Activated CD4-positive, alpha-beta T cell treated with anti-CD3 and anti-CD28 coated beads, Interleukin-2, amount 50 U/mL, for 48 hours (primary cell): ENCODE data around the gene PGPEP1.
A peak's percentile ranks its signal among the peaks of the same experiment; 100 is the strongest.
"Not testable (repeated sequence)": the region's sequence is repeated elsewhere in the genome, so short reads cannot be mapped to it uniquely, and the experiment has no call there.

Source experiments
- DNase-seq, 2 experiments: peaks; one replicate each; pipeline ENCODE4 v3.0.0-alpha.2; 2020

PGPEP1 gene

GRCh38 chr19:18392417-18392816 is 52.0 kb downstream of the PGPEP1 start:
- DNase-seq, result no peak

GRCh38 chr19:18392926-18393325 is 52.5 kb downstream of the PGPEP1 start:
- DNase-seq, result no peak

GRCh38 chr19:18393836-18394235 is 53.4 kb downstream of the PGPEP1 start:
- no peak for DNase-seq

GRCh38 chr19:18396471-18397241 is 56.3 kb downstream of the PGPEP1 start:
- DNase-seq, result no peak

- no peak for DNase-seq
These were observed 57.1 kb downstream of the PGPEP1 start, which contains the start of gene LRRC25 for GRCh38 chr19:18397242-18398202. Gene LRRC25 (minus strand): TSS chr19:18397622. CDS start chr19:18396963, 659 bp downstream.

GRCh38 chr19:18399008-18399407 is 58.6 kb downstream of the PGPEP1 start:
- DNase-seq, result no peak

GRCh38 chr19:18401580-18402112 is 61.2 kb downstream of the PGPEP1 start:
- DNase-seq, result no peak

GRCh38 chr19:18402455-18403248 is 62.3 kb downstream of the PGPEP1 start:
- not testable (repeated sequence) for DNase-seq

GRCh38 chr19:18405754-18406153 is 65.4 kb downstream of the PGPEP1 start:
- not testable (repeated sequence) for DNase-seq

GRCh38 chr19:18406749-18407148 is 66.4 kb downstream of the PGPEP1 start:
- DNase-seq, result no peak

GRCh38 chr19:18408053-18408476 is 67.7 kb downstream of the PGPEP1 start:
- peak in 1 of 2 experiments; percentile 58 for DNase-seq

- no peak for DNase-seq
These were observed 72.3 kb downstream of the PGPEP1 start for GRCh38 chr19:18412610-18413239.

GRCh38 chr19:18414504-18415177 is 74.2 kb downstream of the PGPEP1 start:
- DNase-seq, result no peak

GRCh38 chr19:18415178-18415867 is 74.9 kb downstream of the PGPEP1 start:
- no peak for DNase-seq

- DNase-seq, result peak; percentile 66 to 76
These were observed 76.4 kb downstream of the PGPEP1 start for GRCh38 chr19:18416778-18417249.

- DNase-seq, result peak; percentile 50 to 53
These were observed 77.0 kb downstream of the PGPEP1 start for GRCh38 chr19:18417250-18418028.

GRCh38 chr19:18418029-18418482 is 77.7 kb downstream of the PGPEP1 start:
- DNase-seq, result peak; percentile 50 to 57

- peak in 1 of 2 experiments; percentile 50 for DNase-seq
These were observed 78.2 kb downstream of the PGPEP1 start for GRCh38 chr19:18418483-18419194.

GRCh38 chr19:18419195-18419698 is 78.8 kb downstream of the PGPEP1 start, which contains the start of gene SSBP4:
Gene SSBP4 (plus strand): TSS chr19:18419398. CDS start chr19:18419649, 251 bp downstream.
- DNase-seq, result peak; percentile 68 to 72
